GM19043 (cell line): ENCODE measurements around the gene ATRNL1.

Experiments
- ATAC-seq: cut with Tn5 transposase; IDR thresholded peaks from one replicate; pipeline ENCODE4 v1.9.1; 2021; ENCODE audit warnings: low read depth; ENCODE audit not compliant: unreplicated experiment

ATRNL1 gene

GRCh38 chr10:115871855-115872254, 778.7 kb downstream of the ATRNL1 start:
- no peak for ATAC-seq

- ATAC-seq, result no peak
Measured at GRCh38 chr10:115875172-115875571, 782.0 kb downstream of the ATRNL1 start.

DNA sequence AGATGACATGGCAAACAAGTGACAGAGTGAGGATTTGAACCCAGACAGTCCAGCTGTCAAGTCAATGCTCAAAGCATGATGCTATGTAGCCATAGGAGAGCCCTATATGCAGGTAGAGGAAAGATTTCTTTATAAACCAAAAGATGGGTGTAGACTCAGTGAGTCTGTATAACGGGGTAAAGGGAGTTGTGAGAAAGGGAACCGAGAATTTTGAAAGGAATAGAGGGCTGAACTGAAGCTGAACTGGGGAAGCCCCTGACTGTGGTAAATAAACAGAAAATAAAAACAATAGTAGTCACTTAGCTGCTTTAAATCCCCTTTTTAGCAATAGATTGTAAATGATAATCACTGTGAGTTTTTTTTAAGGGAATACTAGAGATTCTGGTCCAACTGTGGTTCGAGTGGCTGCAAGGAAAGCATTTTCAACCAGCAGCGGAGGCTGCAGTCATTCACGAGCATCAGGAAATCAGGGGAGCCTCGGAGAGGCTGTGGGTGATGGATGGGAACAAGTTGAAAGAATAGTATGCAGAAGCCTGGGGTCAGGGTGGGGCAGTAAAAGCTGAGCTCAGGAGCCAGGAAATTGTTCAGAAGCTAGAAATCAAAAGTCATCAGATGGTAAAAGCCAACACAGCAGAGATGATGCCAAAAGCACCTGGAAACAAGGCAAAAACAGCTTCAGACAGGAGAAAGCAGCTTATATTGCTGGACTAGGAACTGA, 786.4 kb downstream of the ATRNL1 start:
- ATAC-seq, result peak; percentile 58

- no peak for ATAC-seq
Measured at GRCh38 chr10:115882021-115882420, 788.9 kb downstream of the ATRNL1 start.

DNA sequence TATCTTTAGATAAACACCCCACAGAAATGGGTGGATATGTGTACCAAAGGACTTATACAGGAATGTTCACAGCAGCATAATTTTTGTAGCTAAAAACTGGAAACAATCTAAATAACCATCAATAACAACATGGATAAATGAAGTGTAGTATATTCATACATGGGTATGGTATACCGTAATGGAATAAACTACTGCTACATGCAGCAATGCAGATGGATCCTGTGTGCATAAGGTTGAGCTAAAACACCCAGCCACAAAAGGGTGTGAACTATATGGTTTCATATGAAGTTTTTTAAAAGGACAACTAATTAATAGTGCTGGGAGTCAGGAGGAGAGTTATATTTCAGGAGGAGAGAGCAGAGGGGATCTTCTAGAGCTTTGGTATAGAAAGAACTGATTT, 790.2 kb downstream of the ATRNL1 start:
- ATAC-seq, result no peak

DNA sequence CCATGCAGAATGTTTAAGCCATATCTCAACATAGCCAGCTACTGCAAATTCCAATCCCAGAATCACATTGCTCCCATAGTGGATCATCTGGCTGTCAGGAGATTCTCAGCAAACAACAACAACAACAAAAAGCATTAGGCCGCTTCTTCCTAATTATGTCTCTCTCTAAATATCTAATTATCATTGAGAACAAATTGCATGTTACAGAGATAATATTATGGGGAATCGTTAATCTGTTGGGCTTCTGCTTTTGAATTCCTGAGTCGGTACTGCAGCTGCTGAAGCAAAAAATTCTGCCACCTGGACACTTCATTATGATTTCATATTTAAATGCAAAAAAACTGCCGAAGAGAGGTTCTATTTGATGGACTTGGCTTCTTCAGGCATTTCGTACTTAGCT, 791.2 kb downstream of the ATRNL1 start:
- no peak for ATAC-seq

GRCh38 chr10:115895166-115895565, 802.0 kb downstream of the ATRNL1 start:
- no peak for ATAC-seq

DNA sequence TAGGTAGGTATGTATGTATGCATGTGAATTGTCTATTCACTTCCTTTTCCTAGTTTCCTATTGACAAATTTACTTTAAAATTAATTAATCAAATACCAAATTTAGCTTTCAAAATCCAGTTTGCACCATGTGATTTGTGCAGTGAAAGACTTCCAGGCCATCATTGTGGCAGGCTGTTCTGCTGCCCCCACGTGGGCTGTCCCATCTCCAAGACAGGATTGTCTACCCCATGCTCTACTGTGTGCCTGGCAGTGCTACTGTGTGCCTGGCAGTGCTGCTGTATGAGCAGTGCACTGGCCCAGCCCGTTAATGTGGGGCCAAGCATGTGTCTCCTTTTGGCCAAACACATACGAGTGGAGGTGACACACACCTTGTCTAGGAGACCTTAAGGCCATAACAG, 805.1 kb downstream of the ATRNL1 start:
- ATAC-seq, result no peak

- ATAC-seq, result no peak
Measured at GRCh38 chr10:115902596-115902995, 809.4 kb downstream of the ATRNL1 start.

GRCh38 chr10:115903207-115903606, 810.0 kb downstream of the ATRNL1 start:
- no peak for ATAC-seq

GRCh38 chr10:115903845-115904244, 810.7 kb downstream of the ATRNL1 start:
- no peak for ATAC-seq

- ATAC-seq, result no peak
Measured at GRCh38 chr10:115909037-115909436, 815.9 kb downstream of the ATRNL1 start.

- no peak for ATAC-seq
Measured at GRCh38 chr10:115909962-115910731, 817.0 kb downstream of the ATRNL1 start.

DNA sequence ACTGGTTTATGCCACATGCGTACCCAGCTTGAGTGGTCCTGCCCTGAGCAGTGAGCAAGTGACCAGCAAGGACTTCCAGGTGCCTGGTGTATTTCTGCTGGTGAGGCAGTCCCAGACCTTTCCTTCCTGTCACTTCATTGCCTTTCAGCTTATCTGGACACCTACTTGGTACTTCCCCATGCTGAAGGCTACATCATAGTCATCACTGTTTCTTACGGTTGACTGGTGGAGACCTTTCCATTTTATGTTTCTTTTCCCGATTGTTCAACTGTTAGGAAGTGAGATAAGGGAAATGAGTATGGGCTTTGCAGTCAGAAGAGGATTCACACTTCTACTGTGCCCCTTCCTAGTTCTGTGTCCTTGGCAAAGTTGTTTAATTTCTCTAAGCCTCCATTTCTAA, 821.3 kb downstream of the ATRNL1 start:
- no peak for ATAC-seq

- no peak for ATAC-seq
Measured at GRCh38 chr10:115915429-115915828, 822.3 kb downstream of the ATRNL1 start.

DNA sequence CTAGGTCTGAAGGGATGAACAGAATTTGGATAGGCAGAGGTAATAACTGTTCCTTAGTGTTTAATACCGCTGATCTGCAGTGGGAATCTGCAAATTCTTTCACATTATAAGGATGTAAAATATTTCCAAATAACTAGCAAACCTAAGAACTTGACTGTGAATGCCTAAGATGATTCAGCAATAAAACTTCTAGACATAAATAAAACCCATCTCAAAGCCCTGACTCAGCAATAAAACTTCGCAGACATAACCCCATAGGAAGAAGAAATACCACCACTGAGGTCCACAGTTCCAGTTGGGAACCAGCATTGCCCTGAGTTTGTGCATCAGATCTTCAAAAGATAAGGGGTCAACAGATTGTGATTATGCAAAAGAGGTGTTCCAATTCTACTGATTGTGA, 825.6 kb downstream of the ATRNL1 start:
- no peak for ATAC-seq

DNA sequence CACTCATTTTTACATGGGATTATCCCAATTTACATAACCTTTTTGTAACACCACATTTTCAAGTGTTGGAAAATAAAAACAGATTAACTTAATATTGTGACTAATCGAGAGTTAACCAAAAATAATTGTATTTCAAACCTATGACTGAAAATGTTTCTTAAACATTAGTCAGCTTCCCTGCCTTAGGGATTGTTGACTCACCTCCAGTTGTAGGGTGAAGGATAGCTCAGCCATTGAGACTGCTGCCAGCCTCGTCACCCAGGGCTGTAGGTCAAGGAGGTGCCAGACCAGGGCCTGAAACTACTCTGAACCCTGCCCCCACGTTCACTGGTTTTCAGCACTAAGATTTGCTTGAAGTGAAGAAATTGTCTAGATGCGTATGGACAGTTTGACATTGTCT, 828.6 kb downstream of the ATRNL1 start:
- no peak for ATAC-seq

DNA sequence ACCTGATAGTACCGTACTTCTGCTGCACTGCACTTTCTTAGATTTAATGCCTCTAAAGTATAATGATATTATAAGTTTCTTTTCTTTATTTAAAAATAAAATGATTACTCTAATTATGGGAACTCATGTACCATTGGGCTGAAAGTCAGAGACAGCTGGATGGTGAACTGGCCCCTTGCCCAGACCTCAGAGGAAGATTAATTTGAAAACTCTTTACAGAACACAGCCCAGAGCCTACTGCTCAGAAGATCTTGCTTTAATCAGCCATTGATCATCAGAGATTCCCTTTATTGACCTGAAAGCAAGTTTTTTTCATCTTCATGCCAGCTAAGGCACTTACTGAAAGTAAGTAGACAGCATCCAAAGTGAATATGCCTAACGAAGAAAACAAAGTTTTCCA, 838.1 kb downstream of the ATRNL1 start:
- no peak for ATAC-seq

- no peak for ATAC-seq
Measured at GRCh38 chr10:115932099-115932498, 838.9 kb downstream of the ATRNL1 start.

DNA sequence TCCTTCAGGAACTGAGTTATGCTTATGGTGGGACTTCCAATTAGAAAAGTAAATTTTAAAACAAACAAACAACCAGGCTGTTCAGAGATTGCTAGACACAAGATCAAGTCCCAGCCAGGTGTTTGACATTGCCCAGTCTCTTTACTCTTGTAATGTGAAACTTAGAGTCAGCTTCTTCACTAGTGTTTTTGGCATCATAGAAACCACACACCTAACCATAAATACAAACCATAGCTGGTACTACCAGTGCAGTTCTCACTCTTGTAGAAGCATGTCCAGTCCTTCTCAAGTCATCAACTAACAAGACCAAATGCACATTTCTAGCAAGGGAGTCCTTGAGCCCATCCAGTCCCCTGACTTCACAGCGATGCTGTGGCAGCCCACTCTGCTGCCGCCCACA, 839.9 kb downstream of the ATRNL1 start:
- ATAC-seq, result no peak

DNA sequence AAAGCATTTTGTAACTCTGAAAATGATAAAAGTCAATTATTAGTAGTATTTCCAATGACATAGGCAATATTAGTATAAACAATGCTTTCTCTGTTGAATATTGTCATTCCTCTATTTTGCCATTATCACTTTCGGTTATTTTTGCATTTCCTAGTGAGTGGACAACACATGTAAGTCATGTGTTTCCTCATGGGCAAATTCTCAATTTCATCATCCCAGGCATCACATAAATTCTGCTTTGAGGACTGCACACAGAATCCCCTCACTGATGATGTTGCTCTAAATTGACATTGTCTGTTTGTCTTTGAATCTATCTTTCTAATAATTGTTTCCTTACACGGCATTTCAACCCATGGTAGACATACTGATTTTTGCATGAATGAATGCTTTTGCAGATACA, 842.6 kb downstream of the ATRNL1 start:
- no peak for ATAC-seq
